ENCODE measurements around the gene DRP2.
"Not testable (repeated sequence)": the region's sequence is repeated elsewhere in the genome, so short reads cannot be mapped to it uniquely, and the experiment has no call there.

DNA sequence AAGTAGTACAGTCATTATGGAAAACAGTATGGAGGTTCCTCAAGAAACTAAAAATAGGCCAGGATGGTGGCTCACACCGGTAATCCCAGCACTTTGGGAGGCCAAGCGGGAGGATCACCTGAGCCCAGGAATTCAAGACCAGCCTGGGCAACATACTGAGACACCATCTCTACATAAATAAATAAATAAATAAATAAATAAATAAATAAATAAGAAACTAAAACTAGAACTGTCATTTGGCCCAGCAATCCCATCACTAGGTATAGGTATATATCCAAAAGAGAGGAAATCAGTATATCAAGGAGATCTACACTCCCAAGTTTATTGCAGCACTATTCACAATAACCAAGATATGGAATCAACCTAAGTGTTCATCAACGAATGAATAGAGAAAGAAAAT, 76.0 kb downstream of the DRP2 start:
- TF ChIP-seq, protein P1, sequence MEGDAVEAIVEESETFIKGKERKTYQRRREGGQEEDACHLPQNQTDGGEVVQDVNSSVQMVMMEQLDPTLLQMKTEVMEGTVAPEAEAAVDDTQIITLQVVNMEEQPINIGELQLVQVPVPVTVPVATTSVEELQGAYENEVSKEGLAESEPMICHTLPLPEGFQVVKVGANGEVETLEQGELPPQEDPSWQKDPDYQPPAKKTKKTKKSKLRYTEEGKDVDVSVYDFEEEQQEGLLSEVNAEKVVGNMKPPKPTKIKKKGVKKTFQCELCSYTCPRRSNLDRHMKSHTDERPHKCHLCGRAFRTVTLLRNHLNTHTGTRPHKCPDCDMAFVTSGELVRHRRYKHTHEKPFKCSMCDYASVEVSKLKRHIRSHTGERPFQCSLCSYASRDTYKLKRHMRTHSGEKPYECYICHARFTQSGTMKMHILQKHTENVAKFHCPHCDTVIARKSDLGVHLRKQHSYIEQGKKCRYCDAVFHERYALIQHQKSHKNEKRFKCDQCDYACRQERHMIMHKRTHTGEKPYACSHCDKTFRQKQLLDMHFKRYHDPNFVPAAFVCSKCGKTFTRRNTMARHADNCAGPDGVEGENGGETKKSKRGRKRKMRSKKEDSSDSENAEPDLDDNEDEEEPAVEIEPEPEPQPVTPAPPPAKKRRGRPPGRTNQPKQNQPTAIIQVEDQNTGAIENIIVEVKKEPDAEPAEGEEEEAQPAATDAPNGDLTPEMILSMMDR (IDR thresholded peaks at IDR 0.05) = not testable (repeated sequence)
- TF ChIP-seq POLR2A (IDR thresholded peaks at IDR 0.05) = not testable (repeated sequence)
